GM10266 (cell line): Measurements from ENCODE around the gene OR52E1.

ENCODE experiments used
- DNase-seq: peaks from one replicate; pipeline ENCODE4 v3.0.0; 2012; ENCODE audit errors: extremely low spot score
- TF ChIP-seq, protein P1 (sequence below): IDR thresholded peaks from 2 replicates; pipeline ENCODE4 v1.5.1; 2012; ENCODE audit warnings: mild to moderate bottlenecking, low read depth; ENCODE audit not compliant: control insufficient read depth, insufficient read depth; ENCODE audit errors: missing control alignments

The OR52E1 gene

DNA sequence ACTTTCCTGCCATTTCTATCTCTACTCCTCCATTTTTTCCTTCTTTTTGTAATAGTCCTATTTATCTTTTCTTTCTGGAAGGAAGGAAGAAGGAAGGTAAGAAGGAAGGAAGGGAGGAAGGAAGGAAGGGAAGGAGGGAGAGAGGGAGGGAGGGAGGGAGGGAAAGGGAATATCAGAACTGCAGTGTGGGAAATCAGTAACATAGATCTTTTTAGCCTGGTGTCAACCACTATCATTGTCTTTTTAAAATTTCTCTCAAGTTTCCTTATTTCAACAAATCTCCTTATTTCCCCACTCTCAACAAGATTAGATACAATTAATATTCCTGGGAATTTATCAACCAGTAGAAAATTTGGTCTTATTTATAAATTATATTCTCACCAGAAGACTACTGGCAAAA lies 33.7 kb downstream of the OR52E1 start:
- DNase-seq = no peak
- TF ChIP-seq, protein P1, sequence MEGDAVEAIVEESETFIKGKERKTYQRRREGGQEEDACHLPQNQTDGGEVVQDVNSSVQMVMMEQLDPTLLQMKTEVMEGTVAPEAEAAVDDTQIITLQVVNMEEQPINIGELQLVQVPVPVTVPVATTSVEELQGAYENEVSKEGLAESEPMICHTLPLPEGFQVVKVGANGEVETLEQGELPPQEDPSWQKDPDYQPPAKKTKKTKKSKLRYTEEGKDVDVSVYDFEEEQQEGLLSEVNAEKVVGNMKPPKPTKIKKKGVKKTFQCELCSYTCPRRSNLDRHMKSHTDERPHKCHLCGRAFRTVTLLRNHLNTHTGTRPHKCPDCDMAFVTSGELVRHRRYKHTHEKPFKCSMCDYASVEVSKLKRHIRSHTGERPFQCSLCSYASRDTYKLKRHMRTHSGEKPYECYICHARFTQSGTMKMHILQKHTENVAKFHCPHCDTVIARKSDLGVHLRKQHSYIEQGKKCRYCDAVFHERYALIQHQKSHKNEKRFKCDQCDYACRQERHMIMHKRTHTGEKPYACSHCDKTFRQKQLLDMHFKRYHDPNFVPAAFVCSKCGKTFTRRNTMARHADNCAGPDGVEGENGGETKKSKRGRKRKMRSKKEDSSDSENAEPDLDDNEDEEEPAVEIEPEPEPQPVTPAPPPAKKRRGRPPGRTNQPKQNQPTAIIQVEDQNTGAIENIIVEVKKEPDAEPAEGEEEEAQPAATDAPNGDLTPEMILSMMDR = no peak

DNA sequence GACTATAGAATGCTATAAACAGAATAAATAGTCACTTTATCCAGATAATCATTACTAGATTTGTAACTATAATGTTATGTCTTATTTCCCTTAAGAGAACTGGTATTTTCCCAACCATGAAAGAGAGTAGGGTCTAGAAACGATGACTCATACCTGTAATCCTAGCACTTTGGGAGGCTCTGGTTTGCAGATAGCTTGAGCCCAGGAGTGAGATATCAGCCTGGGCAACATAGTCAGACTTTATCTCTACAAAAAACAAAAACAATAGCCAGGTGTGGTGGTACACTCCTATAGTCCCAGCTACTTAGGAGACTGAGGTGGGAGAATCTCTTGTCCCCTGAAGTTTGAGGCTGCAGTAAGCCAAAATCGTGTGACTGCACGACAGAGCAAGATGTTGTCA lies 37.9 kb downstream of the OR52E1 start:
- TF ChIP-seq, protein P1 = no peak
- DNase-seq = no peak

DNA sequence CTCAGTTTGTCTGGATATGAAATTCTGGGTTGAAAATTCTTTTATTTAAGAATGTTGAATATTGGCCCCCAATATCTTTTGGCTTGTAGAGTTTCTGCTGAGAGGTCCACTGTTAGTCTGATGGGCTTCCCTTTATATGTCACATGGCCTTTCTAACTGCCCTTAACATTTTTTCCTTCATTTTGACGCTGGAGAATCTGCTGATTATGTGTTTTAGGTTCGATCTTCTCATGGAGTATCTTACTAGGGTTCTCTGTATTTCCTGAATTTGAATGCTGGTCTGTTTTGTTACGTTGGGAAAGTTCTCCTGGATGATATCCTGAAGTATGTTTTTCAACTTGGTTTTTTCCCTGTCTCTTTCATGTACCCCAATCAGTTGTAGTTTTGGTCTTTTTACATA lies 46.0 kb downstream of the OR52E1 start:
- TF ChIP-seq, protein P1 = no peak
- DNase-seq = no peak

DNA sequence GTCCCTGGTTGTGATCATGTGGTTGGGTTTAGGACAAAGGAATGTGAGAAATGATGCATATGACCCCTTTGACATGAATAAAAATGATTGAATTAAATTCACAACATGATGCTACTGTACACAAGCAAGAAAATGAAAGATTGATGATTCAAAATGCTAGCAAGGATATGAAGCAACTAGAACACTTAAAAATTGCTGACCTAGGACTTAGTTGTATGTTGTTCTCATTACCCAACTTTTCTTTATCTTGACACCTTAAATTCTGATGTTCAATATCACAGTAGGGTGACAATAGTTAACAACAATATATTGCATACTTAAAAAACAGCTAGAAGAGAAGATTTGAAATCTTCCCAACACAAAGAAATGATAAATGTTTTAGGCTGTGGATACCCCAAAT lies 48.2 kb downstream of the OR52E1 start:
- TF ChIP-seq, protein P1 = no peak

DNA sequence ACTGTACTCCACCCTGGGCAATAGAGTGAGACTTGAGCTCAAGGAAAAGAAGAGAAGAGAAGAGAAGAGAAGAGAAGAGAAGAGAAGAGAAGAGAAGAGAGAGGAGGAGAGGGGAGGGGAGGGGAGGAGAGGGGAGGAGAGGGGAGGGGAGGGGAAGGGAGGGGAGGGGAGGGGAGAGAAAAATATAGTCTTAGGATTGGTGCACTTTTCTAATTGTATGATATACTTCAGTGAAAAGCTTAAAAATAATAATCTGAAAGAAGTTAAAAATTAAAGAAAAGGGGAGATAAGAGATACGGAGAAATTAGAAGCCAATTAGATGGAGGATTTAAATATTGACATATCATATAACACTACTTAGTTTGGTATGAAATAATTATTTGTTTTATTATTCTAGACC lies 49.5 kb downstream of the OR52E1 start:
- TF ChIP-seq, protein P1 = no peak

More for the DNA sequence above, 48.2 kb downstream of the OR52E1 start:
- no peak for DNase-seq

More for the DNA sequence above, 49.5 kb downstream of the OR52E1 start:
- no peak for DNase-seq
